Epidermal melanocyte (primary cell): ENCODE data around the gene CETN3.

Experiments used
- DNase-seq: peaks from one replicate; pipeline ENCODE4 v3.0.0; 2011; ENCODE audit warnings: low spot score; ENCODE audit not compliant: insufficient read length

CETN3 gene

DNA sequence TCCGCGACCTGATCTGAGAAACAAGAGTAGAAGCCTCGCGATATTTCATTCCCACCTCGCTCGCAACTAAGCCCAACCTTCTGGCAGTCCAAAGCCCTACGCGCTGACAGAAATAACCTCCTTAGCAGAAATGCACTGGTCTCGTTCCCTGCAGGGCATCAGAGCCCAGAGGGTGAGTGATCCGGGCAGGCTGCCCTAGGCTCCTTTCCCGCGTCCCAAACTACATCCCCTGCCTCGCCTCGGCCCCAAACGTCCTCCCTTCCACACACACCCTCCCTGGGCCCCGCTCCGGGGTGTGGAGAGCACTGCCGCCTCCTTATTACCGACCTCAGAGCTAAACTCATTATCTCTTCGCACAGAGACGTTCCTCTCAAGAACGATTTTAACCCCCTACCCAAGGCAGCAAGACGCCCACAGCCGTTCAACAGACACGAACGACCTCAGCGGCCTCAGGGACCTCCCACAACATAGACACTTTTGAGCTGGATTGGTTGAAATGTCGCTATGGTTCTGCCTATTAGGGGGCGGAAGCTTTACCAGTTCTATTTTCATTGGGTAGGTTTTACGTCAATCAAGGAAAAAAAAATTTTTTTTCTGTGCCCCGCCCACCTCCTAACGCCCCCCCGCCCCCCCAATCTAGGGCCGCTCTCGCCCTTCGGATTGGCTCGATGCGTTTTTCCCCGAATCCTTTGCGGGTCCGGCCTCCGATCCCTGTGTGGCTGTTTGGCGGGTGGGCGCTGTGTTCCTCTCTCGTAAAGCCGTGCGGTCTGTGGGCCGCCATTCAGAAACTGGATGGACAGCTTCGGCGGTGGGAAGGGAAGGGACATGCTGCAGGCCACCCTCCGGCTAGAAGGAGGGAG lies at the start of gene CETN3:
Gene CETN3 (minus strand): TSS at position 439 of the 860 bp plus-strand sequence. CDS start 95 bp downstream, at position 344.
- DNase-seq, result peak; percentile 60

DNA sequence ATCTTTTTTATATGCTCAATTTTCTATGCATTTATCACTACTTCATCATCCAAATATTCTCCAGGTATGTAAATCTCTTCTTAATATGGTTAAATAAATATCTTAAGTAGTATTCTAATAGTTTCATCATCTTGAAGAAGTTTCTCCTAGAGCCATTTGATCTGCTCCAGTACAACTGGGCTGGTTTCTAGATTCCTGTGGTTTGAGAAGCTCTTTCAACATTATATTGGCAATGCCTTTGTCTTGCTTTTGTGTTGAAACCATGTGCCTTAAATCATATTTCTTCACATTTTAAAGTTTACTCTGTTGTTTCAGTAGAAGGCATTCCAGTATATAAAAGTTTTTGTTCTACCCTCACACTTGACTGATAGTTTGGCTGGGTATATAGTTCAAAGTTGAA lies 37.4 kb upstream of the CETN3 start:
- DNase-seq, result no peak

DNA sequence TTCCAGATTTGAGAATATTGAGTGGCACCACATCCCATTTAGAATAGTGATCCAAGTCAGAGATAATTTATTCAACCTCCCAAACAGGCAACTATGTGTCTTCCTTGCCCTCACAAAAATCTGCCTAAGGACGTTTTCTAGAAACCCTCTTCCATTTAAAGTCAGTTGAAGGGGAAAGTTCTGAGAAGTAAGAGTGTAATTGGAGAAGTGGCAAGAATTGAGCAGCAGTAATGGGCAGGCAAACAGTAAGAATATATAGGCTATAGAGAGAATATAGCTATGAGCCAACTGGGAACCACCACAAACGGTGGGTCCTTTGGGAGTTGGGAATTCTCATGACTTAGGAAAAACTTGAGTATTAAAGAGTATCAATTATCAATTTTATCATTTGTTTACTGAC lies 31.1 kb upstream of the CETN3 start:
- DNase-seq, result no peak

DNA sequence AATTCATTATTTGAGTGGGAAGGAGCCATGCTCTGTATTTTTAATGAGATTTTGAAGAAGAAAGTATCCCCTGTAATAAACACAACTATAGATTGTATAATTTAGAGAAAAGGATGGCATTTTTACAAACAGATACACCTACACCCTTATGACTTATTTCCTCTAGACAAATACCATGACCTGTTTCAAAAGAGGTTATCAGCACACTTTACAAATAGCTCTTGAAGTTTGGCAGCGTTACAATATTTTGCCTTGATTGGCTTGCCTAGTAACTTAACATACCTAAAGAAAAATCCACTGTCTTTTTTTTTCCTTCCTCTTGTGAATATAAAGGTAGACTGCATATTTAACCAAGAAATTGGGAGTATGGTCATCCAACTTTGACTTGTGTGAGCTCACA lies 28.5 kb upstream of the CETN3 start:
- no peak for DNase-seq

DNA sequence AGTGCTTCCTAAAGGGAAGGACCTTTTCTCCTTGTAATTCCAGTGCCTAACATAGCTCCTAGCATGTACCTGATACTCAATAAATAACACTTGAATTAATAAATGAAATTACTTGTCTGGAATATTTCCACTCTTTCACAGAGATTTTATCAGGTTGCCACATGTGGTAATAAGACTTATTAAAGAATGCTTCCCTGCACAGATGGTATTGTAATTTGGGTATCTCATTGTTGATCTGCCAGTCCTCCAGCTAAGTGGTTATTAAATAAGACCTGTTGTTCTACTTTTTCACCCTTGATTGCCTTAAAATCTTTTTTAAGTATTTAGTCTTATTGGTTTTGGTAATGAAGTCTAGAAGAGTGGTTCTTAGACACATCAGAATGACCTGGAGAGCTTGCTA lies 28.1 kb upstream of the CETN3 start:
- no peak for DNase-seq

DNA sequence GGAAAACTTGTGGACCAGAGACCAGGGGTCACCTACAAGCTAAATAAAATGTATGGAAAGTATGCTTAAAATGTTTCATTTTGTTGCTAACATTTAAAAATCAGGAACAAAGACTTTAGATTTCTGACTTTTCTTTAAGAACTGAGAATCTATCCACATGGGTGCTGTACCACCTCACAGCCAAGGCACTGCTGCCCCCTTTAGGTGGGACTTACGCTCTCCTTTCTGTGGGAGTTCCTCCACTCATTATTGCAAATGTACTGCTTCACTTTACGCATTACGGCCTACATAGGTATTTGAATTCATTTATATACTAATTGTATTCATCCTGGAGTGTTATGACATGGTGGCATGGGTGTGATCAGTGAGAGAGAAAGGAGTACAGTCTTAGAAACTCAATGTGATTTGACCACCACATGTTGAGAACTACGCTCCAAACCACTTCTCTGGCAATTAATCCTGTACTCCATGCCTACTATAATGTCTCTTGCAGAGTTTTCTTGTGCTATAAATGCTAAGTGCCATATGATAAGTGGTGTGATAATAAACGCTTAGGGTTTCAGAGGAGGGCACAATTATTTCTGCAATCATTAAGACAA lies 24.7 kb upstream of the CETN3 start:
- DNase-seq, result no peak

DNA sequence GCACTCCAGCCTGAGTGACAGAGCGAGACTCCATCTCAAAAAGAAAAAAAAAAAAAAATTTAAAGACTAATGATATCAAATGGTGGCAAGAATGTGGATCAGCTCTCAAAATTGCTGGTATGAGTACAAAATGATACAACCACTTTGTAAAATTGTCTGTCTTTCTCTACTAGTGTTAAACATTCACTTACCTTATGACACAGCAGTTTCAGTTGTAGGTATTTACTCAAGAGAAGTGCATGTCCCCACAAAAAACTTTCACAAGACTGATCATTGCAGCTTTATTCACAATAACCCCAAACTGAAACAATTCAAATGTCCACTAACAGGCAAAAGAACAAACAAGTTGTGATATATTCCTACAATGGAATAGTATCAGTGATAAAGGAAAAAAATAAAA lies 14.7 kb upstream of the CETN3 start:
- no peak for DNase-seq

DNA sequence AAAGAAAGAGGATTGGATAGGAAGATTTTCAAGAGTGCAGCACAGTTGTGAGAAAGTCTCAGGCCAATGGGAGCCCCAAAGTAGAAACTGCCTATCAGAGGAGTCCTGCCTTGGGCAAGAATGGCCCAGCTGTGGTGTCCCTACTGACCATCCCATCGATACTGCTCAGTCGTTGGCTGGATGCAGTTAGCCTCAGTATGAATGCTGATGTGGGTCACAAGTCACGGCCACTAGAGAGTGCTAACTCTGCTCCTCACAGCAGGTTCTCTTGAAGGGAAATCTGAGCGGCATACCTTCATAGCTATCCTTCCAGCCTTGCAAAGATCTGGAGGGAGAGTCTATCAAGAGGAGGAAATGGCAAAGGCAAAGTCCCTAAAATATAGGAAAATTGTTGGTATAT lies 11.6 kb upstream of the CETN3 start:
- DNase-seq, result no peak

DNA sequence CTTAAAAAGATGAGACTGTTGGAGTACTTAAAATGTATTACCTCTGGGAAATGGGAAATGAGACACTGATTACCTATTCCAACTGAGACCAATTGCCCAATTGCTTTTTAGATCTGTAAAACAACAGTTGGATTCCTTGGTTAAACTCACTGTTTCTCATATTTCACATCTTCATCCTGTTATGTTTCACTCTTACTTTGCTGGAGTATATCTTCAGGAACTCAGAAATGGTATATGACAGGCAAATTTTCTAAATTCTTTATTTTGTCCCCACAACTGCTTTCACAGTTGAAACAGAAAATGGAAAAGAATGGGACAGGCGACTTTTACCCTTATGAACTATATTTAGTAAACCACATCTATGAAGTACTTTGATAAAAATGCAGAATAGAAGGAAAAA lies 8.7 kb upstream of the CETN3 start:
- no peak for DNase-seq

DNA sequence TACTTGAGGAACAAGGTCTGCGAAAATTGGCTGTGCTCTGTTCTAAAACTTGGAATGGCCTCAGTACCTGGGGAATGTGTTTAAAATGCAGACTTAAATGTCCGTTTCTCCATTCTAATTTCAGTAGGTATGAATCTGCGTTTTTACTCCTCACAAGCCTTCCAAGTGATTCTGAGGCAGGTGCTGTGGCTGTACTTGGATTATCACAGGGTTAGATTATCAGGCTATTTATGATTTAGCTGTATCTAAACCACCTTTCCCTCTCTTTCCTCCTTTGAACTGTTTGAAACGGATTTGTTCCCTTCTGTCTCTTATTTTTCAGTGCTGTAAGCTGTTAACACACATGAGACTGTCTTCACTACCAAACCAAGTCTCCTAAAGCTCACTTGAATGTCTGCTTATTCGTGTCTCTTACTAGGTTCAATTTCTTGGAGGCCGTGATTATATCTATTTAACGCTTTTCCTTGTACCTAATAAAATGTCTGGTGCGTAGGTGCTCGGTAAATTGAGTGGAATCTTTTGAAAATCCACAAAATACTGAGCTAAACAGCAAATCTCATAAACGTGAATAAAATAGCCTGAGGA lies 714 bp upstream of the CETN3 start:
- no peak for DNase-seq

DNA sequence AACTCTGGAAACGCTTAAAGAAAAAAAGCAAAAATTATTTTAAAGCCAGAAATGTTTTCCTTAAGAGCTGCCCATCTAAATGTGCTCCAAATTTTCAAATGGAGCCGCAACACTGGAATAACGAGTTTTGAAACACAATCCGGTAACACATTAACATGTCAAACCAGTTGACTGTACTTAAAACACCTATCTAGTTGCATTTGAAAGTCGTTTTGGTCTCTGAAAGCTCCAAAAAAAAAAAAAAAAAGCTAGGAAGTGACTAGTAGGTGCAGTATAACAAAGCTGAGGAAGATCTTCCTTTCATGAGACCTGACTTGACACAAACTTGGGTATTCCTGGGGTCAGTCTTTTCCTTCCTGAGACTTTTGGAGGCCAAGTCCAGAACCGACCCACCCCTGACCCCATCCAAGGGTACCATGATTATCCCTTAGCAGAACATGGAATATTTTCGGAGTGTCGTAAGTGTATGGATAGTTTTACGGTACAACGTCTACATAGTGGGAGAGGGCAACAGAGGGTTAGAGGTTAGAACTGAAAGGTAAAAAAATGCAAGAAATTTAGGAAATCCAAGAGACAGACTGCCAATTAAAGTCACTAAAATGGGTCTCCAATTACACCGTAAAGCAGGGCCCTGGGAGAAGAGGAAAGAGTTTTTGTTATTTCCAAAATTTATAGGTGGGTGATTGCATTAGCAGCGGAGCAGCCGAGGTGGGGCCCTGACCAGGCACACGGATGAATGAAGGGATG lies 812 bp downstream of the CETN3 start:
- no peak for DNase-seq

DNA sequence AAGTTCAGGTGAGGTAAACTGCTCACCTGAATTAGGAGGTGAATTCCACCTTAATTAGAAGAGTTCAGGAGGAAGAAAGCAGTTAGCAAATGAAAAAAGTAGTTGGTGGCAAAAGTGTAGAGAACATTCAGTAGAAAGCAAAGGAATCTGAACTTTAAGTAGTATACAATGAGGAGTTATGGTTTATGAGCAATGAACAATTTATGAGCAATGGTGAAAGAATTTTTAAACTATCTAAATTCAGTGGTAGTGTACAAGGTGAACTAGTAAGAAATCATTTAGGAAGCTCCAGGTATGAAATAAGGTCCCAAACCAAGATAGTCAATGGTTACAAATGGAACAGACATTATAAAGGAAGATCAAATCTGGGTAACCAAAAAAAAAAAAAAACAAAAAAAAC lies 3.1 kb downstream of the CETN3 start:
- DNase-seq, result no peak

DNA sequence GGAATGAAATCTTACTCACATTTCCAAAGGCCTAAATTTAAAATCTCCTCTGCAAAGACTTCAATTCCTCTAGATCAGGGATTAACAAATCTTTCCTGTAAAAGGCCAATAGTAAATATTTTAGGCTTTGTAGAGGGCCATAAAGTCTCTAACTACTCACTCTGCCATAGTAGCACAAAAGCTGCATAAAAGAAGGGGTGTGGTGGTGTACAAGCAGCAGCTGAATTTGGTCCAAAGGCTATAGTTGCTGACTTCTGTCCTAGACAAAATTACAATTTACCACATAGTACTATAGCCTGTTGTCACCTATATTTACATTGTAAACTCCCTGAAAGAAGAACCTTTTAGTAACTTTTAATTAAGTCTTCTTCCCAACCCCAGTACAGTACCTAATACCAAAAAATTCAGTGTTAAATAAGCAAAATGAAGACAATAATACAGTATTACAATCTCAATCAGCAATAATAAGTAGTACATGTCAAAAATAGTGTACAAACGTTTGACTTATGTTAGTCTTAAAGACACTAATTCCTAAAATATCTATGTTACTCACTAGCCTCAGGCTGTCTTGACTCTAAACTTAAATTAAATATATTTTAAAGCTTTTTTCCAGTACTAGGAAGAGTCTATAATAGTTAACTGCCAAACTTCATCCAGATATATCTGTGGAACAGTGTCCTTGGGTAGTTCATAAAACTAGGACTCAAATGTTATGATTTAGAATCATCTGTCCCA lies 6.9 kb downstream of the CETN3 start:
- no peak for DNase-seq

DNA sequence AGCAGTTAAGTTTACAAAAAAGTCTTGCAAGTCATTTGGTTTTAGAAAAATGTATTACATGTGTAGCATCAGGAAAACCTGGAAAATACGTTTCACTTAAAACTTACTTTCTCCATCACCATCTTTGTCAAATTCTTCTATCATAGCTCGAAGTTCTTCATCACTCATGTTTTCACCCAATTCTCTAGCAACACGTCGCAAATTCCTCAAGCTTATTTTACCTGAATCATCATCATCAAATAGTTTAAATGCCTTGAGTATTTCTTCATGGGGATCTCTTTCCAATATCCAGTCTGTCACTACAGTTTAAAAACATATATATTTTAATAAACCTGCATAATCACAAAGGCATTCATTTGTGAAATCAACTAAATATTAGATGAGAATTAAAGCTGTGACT lies 10.3 kb downstream of the CETN3 start:
- DNase-seq, result no peak

DNA sequence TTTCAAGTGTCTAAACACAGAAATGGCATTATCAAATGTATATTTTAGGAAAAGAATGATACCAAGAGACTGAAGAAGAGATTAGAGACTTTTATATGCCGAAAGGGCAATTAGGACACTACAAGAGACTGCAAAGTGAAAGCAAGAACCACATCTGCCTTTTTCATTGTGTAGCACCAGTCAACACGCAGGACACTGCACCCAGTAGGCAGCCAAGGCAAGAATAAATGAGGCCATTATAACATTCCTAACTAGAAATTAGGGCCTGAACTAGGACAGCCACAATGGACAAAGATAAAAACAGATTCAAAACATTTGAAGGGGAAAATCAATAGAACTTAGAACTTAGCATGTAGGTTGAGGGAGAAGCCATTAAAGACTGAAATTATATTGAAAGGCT lies 10.8 kb downstream of the CETN3 start:
- DNase-seq, result no peak

DNA sequence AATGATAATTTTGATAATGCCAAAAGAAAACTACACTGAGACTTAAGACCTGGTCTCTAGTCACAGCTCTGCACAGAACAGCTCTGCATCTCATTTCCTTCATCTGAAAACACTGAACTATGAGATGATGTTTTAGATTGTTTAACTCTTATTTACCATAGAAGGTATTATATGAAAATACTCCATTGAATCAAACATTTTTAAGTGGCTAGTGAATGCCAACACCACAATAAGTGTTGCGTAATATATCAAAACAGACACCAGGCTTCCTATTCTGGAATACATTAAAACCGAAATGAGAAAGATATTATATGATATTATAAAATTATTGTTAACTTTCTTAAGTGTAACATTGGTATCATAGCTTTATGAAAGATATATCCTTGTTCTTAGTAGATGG lies 14.6 kb downstream of the CETN3 start:
- no peak for DNase-seq

DNA sequence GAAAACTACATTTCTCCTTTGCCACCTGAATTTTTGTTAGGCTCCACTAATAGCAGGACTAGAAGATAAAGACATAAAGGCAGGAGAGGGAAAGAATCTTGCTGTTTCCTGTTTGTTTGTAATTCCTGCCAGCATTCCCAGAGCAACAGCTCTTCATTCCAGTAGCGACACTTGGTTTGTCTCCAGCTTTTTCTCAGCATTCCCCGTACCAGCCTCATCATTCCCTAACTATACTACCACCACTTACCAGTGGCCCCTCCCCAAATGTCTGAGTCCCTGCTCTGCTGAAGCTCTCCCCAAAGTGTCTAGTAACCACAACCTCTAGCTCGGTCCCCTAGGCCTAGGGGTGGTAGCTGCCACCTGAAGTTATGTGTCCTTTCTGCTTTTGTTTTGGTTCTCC lies 18.6 kb downstream of the CETN3 start:
- DNase-seq, result no peak

DNA sequence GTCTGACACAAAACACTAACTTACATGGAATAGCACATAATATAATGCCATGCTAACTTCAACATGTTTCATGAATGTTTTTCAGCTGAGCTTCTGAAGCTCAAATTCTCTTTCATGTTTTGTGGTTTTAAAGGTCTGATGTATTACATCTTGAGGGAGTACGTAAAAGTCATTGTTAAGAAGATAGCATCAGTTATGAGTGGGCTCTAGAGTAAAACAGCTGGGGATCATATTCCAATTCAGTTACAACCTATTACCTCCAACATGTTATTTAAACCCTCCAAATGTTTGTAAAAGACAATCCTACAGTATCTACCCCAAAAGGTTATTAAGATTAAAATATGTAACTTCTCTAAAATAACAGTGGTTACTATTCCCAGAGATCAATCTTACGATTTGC lies 19.2 kb downstream of the CETN3 start:
- no peak for DNase-seq

DNA sequence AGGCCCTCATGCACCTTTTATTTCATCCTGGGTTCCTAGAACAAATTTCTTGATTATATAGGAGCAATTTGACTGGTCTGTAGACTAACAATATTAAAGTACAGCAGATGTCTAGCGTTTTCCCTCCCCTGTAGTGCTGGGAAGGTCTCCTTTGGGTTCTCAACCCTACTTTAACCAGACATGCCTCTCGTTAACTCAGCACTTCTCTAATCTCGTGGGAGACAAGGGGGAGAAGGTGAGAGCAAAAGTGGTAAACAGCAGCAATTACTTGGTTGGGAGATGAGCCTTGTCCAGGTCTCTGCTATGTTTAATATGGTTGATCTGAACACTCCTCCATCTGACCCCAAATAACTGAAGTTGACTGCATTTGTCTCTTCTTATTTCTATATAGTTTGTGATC lies 22.0 kb downstream of the CETN3 start:
- DNase-seq, result no peak

DNA sequence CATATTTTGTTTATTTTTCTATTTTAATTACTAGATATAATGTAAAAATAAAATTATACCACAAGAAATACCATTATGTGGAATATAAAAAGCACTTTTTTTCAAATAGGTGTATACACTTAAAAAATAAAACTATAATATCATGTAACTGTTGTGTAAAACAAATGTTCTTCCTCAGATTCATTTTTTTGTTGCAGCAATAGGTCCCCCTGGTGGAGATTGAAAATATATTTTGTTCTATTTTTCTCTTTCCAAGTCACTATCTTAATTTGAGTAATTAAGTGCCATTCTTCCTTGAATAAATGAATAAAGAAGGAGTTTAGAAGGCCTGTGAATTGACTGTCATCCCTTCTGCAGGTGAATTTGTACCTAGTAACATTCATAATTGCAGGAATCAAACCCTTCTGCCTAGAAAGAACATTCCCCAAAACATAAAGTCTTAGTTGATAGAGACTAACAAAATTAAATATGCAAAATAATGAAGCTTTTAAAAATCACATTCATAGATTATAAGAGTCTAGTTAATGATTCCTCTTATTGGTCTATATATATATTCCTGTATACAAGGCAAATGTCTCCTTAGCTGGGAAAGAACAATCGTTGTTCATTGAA lies 23.4 kb downstream of the CETN3 start:
- DNase-seq, result no peak

DNA sequence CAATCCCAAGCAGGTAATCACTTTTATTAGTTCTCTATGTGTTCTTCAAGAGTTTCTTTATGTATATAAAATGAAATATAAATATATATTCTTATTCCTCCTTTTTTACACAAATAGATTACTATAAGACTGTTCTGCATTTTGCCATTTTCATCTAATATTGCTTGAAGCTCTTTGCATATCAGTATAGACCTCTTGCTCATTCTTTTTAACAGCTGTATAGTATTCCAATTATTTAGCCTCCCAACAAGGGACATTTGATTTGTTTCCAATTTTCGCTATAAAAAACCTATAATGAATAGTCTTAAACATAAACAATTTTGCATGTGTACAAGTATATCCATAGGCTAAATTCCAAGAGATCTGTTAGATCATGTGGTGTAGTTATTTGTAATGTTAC lies 25.2 kb downstream of the CETN3 start:
- no peak for DNase-seq
